Liver (tissue), 9 donors: ENCODE data around the gene BMP7. TPM values are rescaled to one million over a fixed set of nuclear protein-coding genes. Genes with fewer than 3 reads are reported as not detected.

Source experiments
- DNase-seq: peaks from one replicate; pipeline ENCODE4 v3.0.0-alpha.2; 2017; ENCODE audit warnings: low spot score
- H3K27ac ChIP-seq, 2 donors: one replicate each; pipeline ENCODE4 v1.7.0; 2013; ENCODE audit warnings: inconsistent platforms in 2 of 2, low read length in 2 of 2, control low read depth in 1 of 2, low read depth in 1 of 2, mild to moderate bottlenecking in 1 of 2
- H3K27me3 ChIP-seq, 4 donors: one replicate each; pipeline versions ENCODE4 v1.6.1 to v1.7.0; 2013; ENCODE audit warnings: low read length in 3 of 4, inconsistent platforms in 1 of 4, mild to moderate bottlenecking in 1 of 4, moderate library complexity in 1 of 4; ENCODE audit not compliant: control insufficient read depth in 4 of 4, insufficient read depth in 4 of 4
- H3K36me3 ChIP-seq, 4 donors: one replicate each; pipeline versions ENCODE4 v1.6.1 to v1.7.0; 2013; ENCODE audit warnings: low read length in 3 of 4, mild to moderate bottlenecking in 3 of 4, low read depth in 1 of 4, moderate library complexity in 1 of 4; ENCODE audit not compliant: control insufficient read depth in 4 of 4, insufficient read depth in 3 of 4
- H3K4me1 ChIP-seq, 4 donors: one replicate each; pipeline versions ENCODE4 v1.6.1 to v1.7.0; 2013; ENCODE audit warnings: low read length in 3 of 4, mild to moderate bottlenecking in 3 of 4, moderate library complexity in 1 of 4; ENCODE audit not compliant: control insufficient read depth in 4 of 4, insufficient read depth in 4 of 4
- H3K4me3 ChIP-seq, 3 donors: one replicate each; pipeline versions ENCODE4 v1.6.1 to v1.7.0; 2013; ENCODE audit warnings: low read length in 3 of 3, control low read depth in 1 of 3, low read depth in 1 of 3, mild to moderate bottlenecking in 1 of 3
- H3K9ac ChIP-seq, 2 donors: one replicate each; pipeline ENCODE4 v1.7.0; 2013; ENCODE audit warnings: low read length in 2 of 2, mild to moderate bottlenecking in 2 of 2, moderate library complexity in 2 of 2, control low read depth in 1 of 2, low read depth in 1 of 2
- H3K9me3 ChIP-seq, 4 donors: one replicate each; pipeline versions ENCODE4 v1.6.1 to v1.7.0; 2013; ENCODE audit warnings: low read length in 3 of 4; ENCODE audit not compliant: control insufficient read depth in 4 of 4
- ATF3 ChIP-seq: IDR thresholded peaks from 2 replicates; pipeline ENCODE4 v1.6.1; 2016; ENCODE audit warnings: antibody characterized with exemption
- CTCF ChIP-seq: fragments of 150-350 bp; IDR thresholded peaks from 2 replicates; pipeline ENCODE4 v1.5.1; 2017; ENCODE audit warnings: improper control_type of control experiment, low read depth, low read length; ENCODE audit not compliant: missing input control
- EGR1 ChIP-seq, 2 donors: IDR thresholded peaks; 2 replicates each; pipeline ENCODE4 v1.6.1; 2016 to 2018; ENCODE audit warnings: antibody characterized with exemption in 2 of 2, low read depth in 2 of 2
- FOXA1 ChIP-seq: IDR thresholded peaks from 2 replicates; pipeline ENCODE4 v1.6.1; 2016; ENCODE audit warnings: antibody characterized with exemption
- FOXA2 ChIP-seq: IDR thresholded peaks from 2 replicates; pipeline ENCODE4 v1.6.1; 2016; ENCODE audit warnings: antibody characterized with exemption
- GABPA ChIP-seq, 2 donors: IDR thresholded peaks in 1 of 2; conservative IDR thresholded peaks in 1 of 2; 2 replicates each; pipeline ENCODE4 v1.6.1; 2016; ENCODE audit warnings: antibody characterized with exemption in 2 of 2, mild to moderate bottlenecking in 1 of 2, moderate library complexity in 1 of 2
- HNF4A ChIP-seq, 2 donors: conservative IDR thresholded peaks; 2 replicates each; pipeline ENCODE4 v1.6.1; 2016; ENCODE audit warnings: antibody characterized with exemption in 2 of 2, mild to moderate bottlenecking in 2 of 2
- HNF4G ChIP-seq: IDR thresholded peaks from 2 replicates; pipeline ENCODE4 v1.6.1; 2016; ENCODE audit warnings: antibody characterized with exemption
- JUND ChIP-seq, 2 donors: IDR thresholded peaks; 2 replicates each; pipeline ENCODE4 v1.6.1; 2016; ENCODE audit warnings: antibody characterized with exemption in 2 of 2
- MAX ChIP-seq: IDR thresholded peaks from 2 replicates; pipeline ENCODE4 v1.6.1; 2016; ENCODE audit warnings: antibody characterized with exemption
- NR2F2 ChIP-seq: IDR thresholded peaks from 2 replicates; pipeline ENCODE4 v1.6.1; 2016; ENCODE audit warnings: antibody characterized with exemption
- REST ChIP-seq: IDR thresholded peaks from 2 replicates; pipeline ENCODE4 v1.6.1; 2016; ENCODE audit warnings: antibody characterized with exemption, mild to moderate bottlenecking
- SP1 ChIP-seq: IDR thresholded peaks from 2 replicates; pipeline ENCODE4 v1.6.1; 2018; ENCODE audit warnings: antibody characterized with exemption, mild to moderate bottlenecking
- TAF1 ChIP-seq: conservative IDR thresholded peaks from 2 replicates; pipeline ENCODE4 v1.6.1; 2016; ENCODE audit warnings: antibody characterized with exemption, mild to moderate bottlenecking
- YY1 ChIP-seq: IDR thresholded peaks from 2 replicates; pipeline ENCODE4 v1.6.1; 2016; ENCODE audit warnings: antibody characterized with exemption, mild to moderate bottlenecking
- ZBTB33 ChIP-seq: IDR thresholded peaks from 2 replicates; pipeline ENCODE4 v1.6.1; 2016; ENCODE audit warnings: antibody characterized with exemption
- WGBS: extraction: QIAGEN DNeasy Blood & Tissue Kit; methylation state at CpG from one replicate; pipeline ENCODE4 v1.1.7; 2013; 5-methylcytosine and 5-hydroxymethylcytosine counted together
- polyA plus RNA-seq, 2 donors: library from polyadenylated mRNA; stranded (reverse) in 1 of 2; unstranded in 1 of 2; fragments of 200-250 nt in 1 of 2; fragments of >200 nt in 1 of 2; fragmentation: Nextera tagmentation in 1 of 2; extraction: Ambion mirVana in 1 of 2; gene quantifications; one replicate each; pipeline versions ENCODE4 v1.2.1 to v1.2.3, GENCODE V29; 2013 to 2015
- total RNA-seq, 2 donors: library from RNA; depleted of rRNA; stranded (reverse); fragments of >200 nt; gene quantifications; one replicate each; pipeline ENCODE4 v1.2.3, GENCODE V29; 2014
- donor health status: healthy.
- donor health status: healthy.
- donor health status: healthy.
- donor health status: healthy.
- donor health status: healthy.

BMP7 gene
- total and polyA plus RNA-seq, 4 donors = not detected

- DNase-seq = no peak
- H3K9ac ChIP-seq = no peak overlapping the region
- 83% methylated on average over 4 of the region's 4 CpGs for WGBS
Measured at GRCh38 chr20:57248132-57248797, 18.2 kb downstream of the BMP7 start.

GRCh38 chr20:57247292-57247965 is 19.0 kb downstream of the BMP7 start:
- Histone ChIP-seq H3K36me3 (no peaks in the 10 kb centered on the region), H3K9ac (no peak overlapping the region), H3K27me3 (peaks cover 0 to 8% (median 2%) of the 10 kb centered on the region in 4 donors), H3K27ac (no peak overlapping the region), H3K4me3 (no peak overlapping the region), H3K4me1 (no peaks in the 10 kb centered on the region), H3K9me3 (peaks cover 0 to 2% (median 0%) of the 10 kb centered on the region in 4 donors)
- no peak for DNase-seq
- no peak for TF ChIP-seq MAX
- TF ChIP-seq ATF3 = no peak
- no peak for TF ChIP-seq ZBTB33
- TF ChIP-seq JUND (IDR thresholded peaks at IDR 0.05) = no peak
- TF ChIP-seq FOXA1 = no peak
- no peak for TF ChIP-seq REST
- no peak for TF ChIP-seq EGR1 (IDR thresholded peaks at IDR 0.05; ENCODE audit: low read depth in 2 of 2)
- no peak for TF ChIP-seq SP1
- no peak for TF ChIP-seq GABPA (IDR thresholded peaks at IDR 0.05 in 1 of 2, conservative IDR thresholded peaks at IDR 0.05 in 1 of 2)
- no peak for TF ChIP-seq NR2F2
- TF ChIP-seq TAF1 = no peak
- TF ChIP-seq HNF4G = no peak
- no peak for TF ChIP-seq YY1
- TF ChIP-seq CTCF = no peak
- TF ChIP-seq FOXA2 = no peak
- no peak for TF ChIP-seq HNF4A (conservative IDR thresholded peaks at IDR 0.05)
- 73% methylated on average over 8 of the region's 8 CpGs for WGBS

More at GRCh38 chr20:57248132-57248797, 18.2 kb downstream of the BMP7 start:
- Histone ChIP-seq H3K27ac (no peak overlapping the region), H3K36me3 (no peaks in the 10 kb centered on the region), H3K4me1 (no peaks in the 10 kb centered on the region), H3K4me3 (no peak overlapping the region), H3K27me3 (peaks cover 0 to 8% (median 2%) of the 10 kb centered on the region in 4 donors), H3K9me3 (peaks cover 0 to 2% (median 0%) of the 10 kb centered on the region in 4 donors)
- no peak for TF ChIP-seq GABPA (IDR thresholded peaks at IDR 0.05 in 1 of 2, conservative IDR thresholded peaks at IDR 0.05 in 1 of 2)
- no peak for TF ChIP-seq YY1
- no peak for TF ChIP-seq NR2F2
